K562 (cell line): ENCODE results near the gene EVX1. TPM values are rescaled to one million over a fixed set of nuclear protein-coding genes. Genes with fewer than 3 reads are reported as not detected.

Source experiments
- ATAC-seq: fragments of 200-7000 bp; cut with Tn5 transposase; 3 replicates; pipeline ENCODE4 v1.9.1; 2020; ENCODE audit warnings: moderate library complexity
- BruUV-seq: library from RNA; stranded (reverse); fragments of 400-500 nt; replicated peaks from 2 replicates; lab custom pipeline; 2021; lab: Mats Ljungman, UMichigan
- CTCF ChIA-PET: fragments of 300-600 bp; formaldehyde crosslinking; extraction: SDS; loops from one replicate; lab custom pipeline; 2021; ENCODE audit warnings: low intra/inter-chr PET ratio; lab: Yijun Ruan, JAX
- POLR2A ChIA-PET: fragments of 300-600, 350-650 bp; sonication (Branson Sonifier 250); formaldehyde crosslinking; extraction: SDS; loops from one replicate; lab custom pipeline; 2021; ENCODE audit warnings: antibody characterized with exemption, inconsistent platforms; lab: Yijun Ruan, JAX
- DNase-seq, 4 experiments: peaks; one replicate each; pipeline versions ENCODE4 v3.0.0 to v3.0.0-alpha.2; 2011 to 2018; ENCODE audit warnings: low spot score in 3 of 4, mixed read lengths in 3 of 4; ENCODE audit errors: extremely low read depth in 1 of 4
- FAIRE-seq: peaks from 2 replicates; lab custom pipeline; 2011; peaks lifted over from hg19 to GRCh38; lab: Jason Lieb, UNC
- H2AFZ ChIP-seq: 2 replicates; pipeline ENCODE4 v1.6.0; 2011; ENCODE audit warnings: low read depth, low read length, control low read depth, inconsistent platforms
- H3K27ac ChIP-seq: fragments of 200-600 bp; 3 replicates; pipeline ENCODE4 v1.8.0; 2011; ENCODE audit warnings: low read depth, mild to moderate bottlenecking, control low read depth, inconsistent platforms, low read length, moderate library complexity, mixed read lengths; ENCODE audit errors: extremely low read depth
- H3K27me3 ChIP-seq, 2 experiments: fragments of 300-600 bp in 1 of 2; 2 replicates in 1 of 2; 3 replicates in 1 of 2; pipeline versions ENCODE4 v1.6.0 to v1.8.0; 2011; ENCODE audit warnings: inconsistent platforms in 2 of 2, low read length in 2 of 2, mild to moderate bottlenecking in 1 of 2, mixed read lengths in 1 of 2, moderate library complexity in 1 of 2; ENCODE audit not compliant: control insufficient read depth in 2 of 2, insufficient read depth in 2 of 2
- H3K36me3 ChIP-seq: fragments of 300-600 bp; 3 replicates; pipeline ENCODE4 v1.8.0; 2011; ENCODE audit warnings: mild to moderate bottlenecking, low read length, inconsistent platforms; ENCODE audit not compliant: control insufficient read depth, insufficient read depth
- H3K4me1 ChIP-seq, 2 experiments: fragments of 200-600 bp in 1 of 2; replicated peaks in 1 of 2; 2 replicates in 1 of 2; 3 replicates in 1 of 2; pipeline versions ENCODE4 v1.5.1 to v1.8.0; 2011; ENCODE audit warnings: inconsistent platforms in 2 of 2, low read length in 2 of 2, mild to moderate bottlenecking in 1 of 2, mixed read lengths in 1 of 2, moderate library complexity in 1 of 2; ENCODE audit not compliant: control insufficient read depth in 2 of 2, insufficient read depth in 2 of 2
- H3K4me2 ChIP-seq: 2 replicates; pipeline ENCODE4 v1.6.1; 2011; ENCODE audit warnings: low read length, control low read depth, inconsistent platforms, mixed read lengths; ENCODE audit not compliant: insufficient read depth
- H3K4me3 ChIP-seq: fragments of 200-600 bp; sonication (generic), shearing (Covaris generic); 2 replicates; pipeline ENCODE4 v1.5.1; 2016; ENCODE audit warnings: control low read depth, inconsistent platforms
- H3K79me2 ChIP-seq: fragments of 200-600 bp; 3 replicates; pipeline ENCODE4 v1.8.0; 2011; ENCODE audit warnings: low read length, inconsistent platforms; ENCODE audit not compliant: control insufficient read depth, insufficient read depth
- H3K9ac ChIP-seq, 2 experiments: 2 replicates each; pipeline versions ENCODE4 v1.6.0 to v1.6.1; 2011; ENCODE audit warnings: low read depth in 2 of 2, low read length in 2 of 2, control low read depth in 1 of 2, inconsistent platforms in 1 of 2, mild to moderate bottlenecking in 1 of 2, mixed read lengths in 1 of 2; ENCODE audit not compliant: insufficient read depth in 1 of 2
- H3K9me1 ChIP-seq: one replicate; pipeline ENCODE4 v1.6.0; 2011; ENCODE audit warnings: inconsistent platforms, mild to moderate bottlenecking, low read length, moderate library complexity; ENCODE audit not compliant: control insufficient read depth, insufficient read depth
- H3K9me3 ChIP-seq: replicated peaks from 2 replicates; pipeline ENCODE4 v1.5.1; 2011; ENCODE audit warnings: low read depth, low read length, inconsistent platforms; ENCODE audit not compliant: control insufficient read depth, insufficient read depth
- H4K20me1 ChIP-seq: replicated peaks from 2 replicates; pipeline ENCODE4 v1.6.1; 2011; ENCODE audit warnings: low read length, inconsistent platforms, mixed read lengths; ENCODE audit not compliant: control insufficient read depth, insufficient read depth
- EHMT2 ChIP-seq: fragments of 450-650 bp; IDR thresholded peaks from 2 replicates; pipeline ENCODE4 v1.6.1; 2018; ENCODE audit warnings: antibody characterized with exemption
- EP400 ChIP-seq: fragments of 450-650 bp; IDR thresholded peaks from 2 replicates; pipeline ENCODE4 v1.6.1; 2017; ENCODE audit warnings: antibody characterized with exemption, mild to moderate bottlenecking, moderate library complexity
- FOXK2 ChIP-seq, 2 experiments: fragments of 450-650 bp; IDR thresholded peaks in 1 of 2; conservative IDR thresholded peaks in 1 of 2; 2 replicates each; pipeline ENCODE4 v1.6.1; 2016; ENCODE audit warnings: low read depth in 2 of 2, mild to moderate bottlenecking in 1 of 2
- HMG20A ChIP-seq: fragments of 450-650 bp; formaldehyde crosslinking; conservative IDR thresholded peaks from 2 replicates; pipeline ENCODE4 v1.4.0; 2020; ENCODE audit warnings: mild to moderate bottlenecking, mixed read lengths
- ILF3 ChIP-seq: fragments of 450-650 bp; IDR thresholded peaks from 2 replicates; pipeline ENCODE4 v1.6.1; 2018; ENCODE audit warnings: antibody characterized with exemption, mild to moderate bottlenecking, moderate library complexity, borderline replicate concordance
- MCM3 ChIP-seq: fragments of 450-650 bp; IDR thresholded peaks from 2 replicates; pipeline ENCODE4 v1.6.1; 2016
- NBN ChIP-seq: fragments of 450-650 bp; IDR thresholded peaks from 2 replicates; pipeline ENCODE4 v1.6.1; 2016; ENCODE audit warnings: low read depth, mild to moderate bottlenecking
- NCOA4 ChIP-seq: fragments of 450-650 bp; IDR thresholded peaks from 2 replicates; pipeline ENCODE4 v1.6.1; 2018; ENCODE audit warnings: mild to moderate bottlenecking; ENCODE audit not compliant: partially characterized antibody
- NFIC ChIP-seq: fragments of 450-650 bp; IDR thresholded peaks from 2 replicates; pipeline ENCODE4 v1.6.1; 2017; ENCODE audit warnings: mild to moderate bottlenecking, inconsistent platforms
- RBM25 ChIP-seq: fragments of 200-400 bp; formaldehyde crosslinking; IDR thresholded peaks from 2 replicates; pipeline ENCODE4 v1.6.1; 2018; ENCODE audit warnings: low read length, low read depth, moderate library complexity; ENCODE audit not compliant: severe bottlenecking
- RFX5 ChIP-seq: IDR thresholded peaks from 2 replicates; pipeline ENCODE4 v1.6.1; 2011; ENCODE audit warnings: low read depth, mild to moderate bottlenecking, improper control_type of control experiment, low read length
- SAP30 ChIP-seq: fragments of 200-600 bp; sonication (generic); IDR thresholded peaks from 2 replicates; pipeline ENCODE4 v1.6.1; 2012; ENCODE audit warnings: borderline replicate concordance, low read depth, mild to moderate bottlenecking, moderate library complexity, low read length, control low read depth, inconsistent platforms; ENCODE audit not compliant: insufficient read depth, poor library complexity, severe bottlenecking
- SMARCB1 ChIP-seq: IDR thresholded peaks from 2 replicates; pipeline ENCODE4 v1.6.1; 2011; ENCODE audit warnings: improper control_type of control experiment, low read depth; ENCODE audit not compliant: insufficient read length
- SNIP1 ChIP-seq: fragments of 450-650 bp; IDR thresholded peaks from 2 replicates; pipeline ENCODE4 v1.7.1; 2017; ENCODE audit warnings: low read depth, mild to moderate bottlenecking
- TCF7L2 ChIP-seq: fragments of 150-350 bp; IDR thresholded peaks from 2 replicates; pipeline ENCODE4 v1.6.1; 2016; ENCODE audit warnings: low read depth, mild to moderate bottlenecking, low read length, moderate library complexity
- ZNF23 ChIP-seq: fragments of 250-450 bp; sonication (Bioruptor Pico); IDR thresholded peaks from 2 replicates; pipeline ENCODE4 v1.4.0; 2020; ENCODE audit warnings: mild to moderate bottlenecking
- ZNF57 ChIP-seq: fragments of 450-650 bp; formaldehyde crosslinking; IDR thresholded peaks from 2 replicates; pipeline ENCODE4 v1.4.0; 2020; ENCODE audit warnings: mild to moderate bottlenecking, moderate library complexity
- WGBS: fragments of 100-300 bp; shearing (Covaris generic); methylation state at CpG from one replicate; pipeline ENCODE4 v1.1.6; 2016; ENCODE audit warnings: low coverage, mixed read lengths; ENCODE audit not compliant: insufficient coverage; ENCODE audit errors: missing lambda C conversion rate; 5-methylcytosine and 5-hydroxymethylcytosine counted together
- in situ Hi-C: fragments of 300-500 bp; cut with MboI; formaldehyde crosslinking; loops from 4 replicates; pipeline ENCODE4 v1.15.0; 2018; ENCODE audit warnings: inconsistent platforms, mixed read lengths
- intact Hi-C: fragments of 100-400 bp; cut with micrococcal nuclease; formaldehyde crosslinking; loops from 2 replicates; pipeline ENCODE4 v1.14.2; 2022
- polyA plus RNA-seq, 8 experiments: library from polyadenylated mRNA; depleted of rRNA in 4 of 8; stranded (reverse) in 5 of 8; unstranded in 3 of 8; fragments of >200 nt; fragmentation: Nextera tagmentation in 2 of 8; fragmentation: Illumina TruSeq in 1 of 8; extraction: Ambion mirVana in 2 of 8; extraction: Trizol in 1 of 8; gene quantifications; 2 replicates each; pipeline versions ENCODE4 v1.2.1 to v1.2.3, GENCODE V29; 2011 to 2014; ENCODE audit warnings: inconsistent platforms in 1 of 8, missing spikeins in 1 of 8
- total RNA-seq, 7 experiments: library from RNA; depleted of rRNA in 6 of 7; stranded (reverse); fragments of >200 nt in 6 of 7; fragmentation: Illumina TruSeq in 2 of 7; extraction: Trizol in 2 of 7; gene quantifications; 2 replicates each; pipeline versions ENCODE4 v1.2.1 to v1.2.3, GENCODE V29; 2011 to 2021; ENCODE audit warnings: low replicate concordance in 1 of 7
- TF ChIP-seq, protein P1 (sequence below): sonication (generic); formaldehyde crosslinking; IDR thresholded peaks from 2 replicates; pipeline ENCODE4 v1.4.0; 2020; ENCODE audit warnings: mild to moderate bottlenecking, missing genetic modification reagents
- TF ChIP-seq, protein P2 (sequence below): fragments of 250-450 bp; sonication (Bioruptor Pico); IDR thresholded peaks from 2 replicates; pipeline ENCODE4 v1.5.0; 2021

Gene EVX1
- total and polyA plus RNA-seq, 9 of the 15 experiments (the other 6 are each of a cell fraction or from before 2014, with no cell fraction given) = not detected

DNA sequence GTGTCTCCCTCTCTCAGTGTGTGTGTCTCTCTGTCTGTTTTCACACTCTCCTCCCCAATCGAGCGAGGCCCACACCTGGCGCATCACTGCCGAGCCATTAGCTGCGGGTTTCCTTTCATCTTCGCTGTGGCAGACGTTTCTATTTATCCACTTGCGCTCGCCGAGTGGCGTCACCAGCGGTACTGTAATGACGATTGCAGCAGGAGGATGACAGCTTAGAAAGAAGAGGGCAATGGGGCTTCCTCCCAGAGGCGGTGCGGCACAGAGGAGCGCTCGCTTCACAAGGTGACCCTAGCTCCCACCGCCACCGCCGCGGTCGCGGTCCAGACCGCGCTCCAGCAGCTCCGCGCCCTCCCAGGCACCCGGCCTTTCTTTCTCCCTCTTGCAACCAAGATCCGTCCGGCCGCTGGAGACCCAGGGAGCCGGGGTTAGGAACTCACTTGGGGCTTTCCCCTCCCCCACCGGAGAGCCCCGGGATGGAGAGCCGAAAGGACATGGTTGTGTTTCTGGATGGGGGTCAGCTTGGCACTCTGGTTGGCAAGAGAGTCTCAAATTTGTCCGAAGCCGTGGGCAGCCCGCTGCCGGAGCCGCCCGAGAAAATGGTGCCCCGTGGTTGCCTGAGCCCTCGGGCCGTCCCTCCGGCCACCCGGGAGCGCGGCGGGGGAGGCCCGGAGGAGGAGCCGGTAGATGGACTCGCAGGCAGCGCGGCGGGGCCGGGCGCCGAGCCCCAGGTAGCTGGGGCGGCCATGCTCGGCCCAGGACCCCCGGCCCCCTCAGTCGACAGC, at the start of gene EVX1 (continued):
- TF ChIP-seq NBN (no peak), SNIP1 (no peak), ILF3 (no peak), EP400 (no peak), RFX5 (no peak), FOXK2 (conservative IDR thresholded peaks at IDR 0.05 in 1 of 2, IDR thresholded peaks at IDR 0.05 in 1 of 2; ENCODE audit: low read depth in 2 of 2) (no peak), SAP30 (no peak), ZNF57 (CRISPR knock-in tag) (no peak), TCF7L2 (no peak)
- TF ChIP-seq, all 486 proteins: peak for 0

DNA sequence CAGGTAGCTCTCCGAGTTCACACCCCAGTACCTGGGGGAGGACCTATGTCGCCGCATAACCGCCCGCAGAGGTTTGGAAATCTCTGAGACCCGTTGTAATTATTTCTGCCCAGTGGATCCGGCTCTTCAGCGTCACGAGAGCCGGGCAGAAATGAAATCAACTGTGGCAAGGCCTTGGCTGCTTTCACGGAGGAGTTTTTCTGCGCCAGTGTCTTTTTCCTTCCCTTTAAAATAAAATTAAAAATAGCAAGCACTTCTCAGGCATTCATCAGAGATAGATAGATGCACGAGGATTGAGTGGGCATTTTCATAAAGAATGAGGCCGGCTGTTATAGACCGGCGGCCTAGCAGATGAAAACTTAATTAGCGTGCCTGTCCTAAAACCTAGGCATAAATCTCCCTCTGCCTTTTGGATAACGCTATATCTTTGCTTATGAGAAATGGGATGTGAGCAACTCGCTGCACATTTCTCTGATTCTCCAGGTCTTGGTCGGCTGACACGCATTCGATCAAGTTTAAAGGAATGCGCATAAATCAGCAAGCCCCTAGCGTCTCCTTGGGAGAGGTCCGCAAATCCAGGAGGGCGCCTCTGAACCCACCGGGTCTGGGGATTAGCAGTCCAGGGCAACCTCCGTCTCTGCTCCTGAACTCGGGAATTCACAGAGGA, 49.1 kb upstream of the EVX1 start:
- Histone ChIP-seq H3K4me3 (no peak overlapping the region), H2AFZ (no peak overlapping the region), H3K36me3 (no peaks in the 10 kb centered on the region), H3K4me1 (peaks cover 0 to 13% of the 10 kb centered on the region in 2 experiments; a peak in 2 of 5 replicates), H3K27ac (no peak overlapping the region), H3K9ac (no peak overlapping the region), H4K20me1 (no peaks in the 10 kb centered on the region), H3K79me2 (no peaks in the 10 kb centered on the region), H3K9me1 (no peaks in the 10 kb centered on the region), H3K4me2 (no peak overlapping the region), H3K27me3 (peaks cover 25 to 52% of the 10 kb centered on the region in 2 experiments), H3K9me3 (no peaks in the 10 kb centered on the region)
- BruUV-seq = no TSS peak
- DNase-seq (no peak), ATAC-seq (no peak), FAIRE-seq (no peak)
- WGBS = 28% methylated on average over 29 of the region's 29 CpGs
- ChIA-PET POLR2A (no interaction called here), CTCF (no interaction called here)
- TF ChIP-seq RBM25 (no peak), SMARCB1 (no peak), NFIC (no peak), NCOA4 (no peak), EHMT2 (no peak), HMG20A (no peak), MCM3 (no peak), ZNF23 (CRISPR knock-in tag) (no peak)
- TF ChIP-seq, protein P1, sequence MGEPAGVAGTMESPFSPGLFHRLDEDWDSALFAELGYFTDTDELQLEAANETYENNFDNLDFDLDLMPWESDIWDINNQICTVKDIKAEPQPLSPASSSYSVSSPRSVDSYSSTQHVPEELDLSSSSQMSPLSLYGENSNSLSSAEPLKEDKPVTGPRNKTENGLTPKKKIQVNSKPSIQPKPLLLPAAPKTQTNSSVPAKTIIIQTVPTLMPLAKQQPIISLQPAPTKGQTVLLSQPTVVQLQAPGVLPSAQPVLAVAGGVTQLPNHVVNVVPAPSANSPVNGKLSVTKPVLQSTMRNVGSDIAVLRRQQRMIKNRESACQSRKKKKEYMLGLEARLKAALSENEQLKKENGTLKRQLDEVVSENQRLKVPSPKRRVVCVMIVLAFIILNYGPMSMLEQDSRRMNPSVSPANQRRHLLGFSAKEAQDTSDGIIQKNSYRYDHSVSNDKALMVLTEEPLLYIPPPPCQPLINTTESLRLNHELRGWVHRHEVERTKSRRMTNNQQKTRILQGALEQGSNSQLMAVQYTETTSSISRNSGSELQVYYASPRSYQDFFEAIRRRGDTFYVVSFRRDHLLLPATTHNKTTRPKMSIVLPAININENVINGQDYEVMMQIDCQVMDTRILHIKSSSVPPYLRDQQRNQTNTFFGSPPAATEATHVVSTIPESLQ (CRISPR knock-in tag) = no peak
- TF ChIP-seq, protein P2, sequence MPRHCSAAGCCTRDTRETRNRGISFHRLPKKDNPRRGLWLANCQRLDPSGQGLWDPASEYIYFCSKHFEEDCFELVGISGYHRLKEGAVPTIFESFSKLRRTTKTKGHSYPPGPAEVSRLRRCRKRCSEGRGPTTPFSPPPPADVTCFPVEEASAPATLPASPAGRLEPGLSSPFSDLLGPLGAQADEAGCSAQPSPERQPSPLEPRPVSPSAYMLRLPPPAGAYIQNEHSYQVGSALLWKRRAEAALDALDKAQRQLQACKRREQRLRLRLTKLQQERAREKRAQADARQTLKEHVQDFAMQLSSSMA (CRISPR knock-in tag) = no peak
- in situ Hi-C loops (no loop called here), intact Hi-C loops (no loop called here)
